ENCODE results near the gene KRT76. TPM values are rescaled to one million over a fixed set of nuclear protein-coding genes. Genes with fewer than 3 reads are reported as not detected.

Gene KRT76
- total RNA-seq, 1 donor from 2014 or later = not detected

GRCh38 chr12:52730793-52731192, 46.4 kb downstream of the KRT76 start:
- DNase-seq (ENCODE audit: low spot score) = no peak

GRCh38 chr12:52730383-52730782, 46.8 kb downstream of the KRT76 start:
- DNase-seq (ENCODE audit: low spot score) = no peak

- DNase-seq (ENCODE audit: low spot score) = no peak
These were observed 48.0 kb downstream of the KRT76 start for GRCh38 chr12:52729147-52729546.

GRCh38 chr12:52728374-52728773, 48.8 kb downstream of the KRT76 start:
- no peak for DNase-seq (ENCODE audit: low spot score)

- DNase-seq (ENCODE audit: low spot score) = no peak
These were observed 50.1 kb downstream of the KRT76 start for GRCh38 chr12:52727037-52727436.

- DNase-seq (ENCODE audit: low spot score) = no peak
These were observed 50.7 kb downstream of the KRT76 start for GRCh38 chr12:52726451-52726850.

GRCh38 chr12:52724384-52724783, 52.8 kb downstream of the KRT76 start:
- no peak for DNase-seq (ENCODE audit: low spot score)

GRCh38 chr12:52722680-52723079, 54.5 kb downstream of the KRT76 start:
- no peak for DNase-seq (ENCODE audit: low spot score)

GRCh38 chr12:52721838-52722470, 55.2 kb downstream of the KRT76 start:
- no peak for DNase-seq (ENCODE audit: low spot score)

- DNase-seq (ENCODE audit: low spot score) = no peak
These were observed 56.7 kb downstream of the KRT76 start for GRCh38 chr12:52720365-52720886.

Other genes with a start within 250 kb of the KRT76 start
- not detected for gene KRT71, start 224.2 kb downstream of the KRT76 start, total RNA-seq
- gene KRT74, start 203.5 kb downstream of the KRT76 start, total RNA-seq = 0.26 TPM
- not detected for gene KRT72, start 175.9 kb downstream of the KRT76 start, total RNA-seq
- not detected for gene KRT73, start 158.8 kb downstream of the KRT76 start, total RNA-seq
- not detected for gene KRT2, start 125.1 kb downstream of the KRT76 start, total RNA-seq
- gene KRT1, start 96.9 kb downstream of the KRT76 start, total RNA-seq = not detected
- not detected for gene KRT77, start 73.8 kb downstream of the KRT76 start, total RNA-seq
- gene KRT3, start 18.8 kb upstream of the KRT76 start, total RNA-seq = not detected
- gene KRT4, start 36.8 kb upstream of the KRT76 start, total RNA-seq = 0.81 TPM
- not detected for gene KRT79, start 57.0 kb upstream of the KRT76 start, total RNA-seq
- not detected for gene KRT78, start 71.6 kb upstream of the KRT76 start, total RNA-seq
- gene KRT8, start 127.7 kb upstream of the KRT76 start, total RNA-seq = 815 TPM
- 607 TPM for gene KRT18, start 171.8 kb upstream of the KRT76 start, total RNA-seq
- 474 TPM for gene EIF4B, start 229.1 kb upstream of the KRT76 start, total RNA-seq